Endodermal cell (in vitro differentiated cells): ENCODE results near the gene ATP6V1C2. TPM values are rescaled to one million over a fixed set of nuclear protein-coding genes. Genes with fewer than 3 reads are reported as not detected.
A peak's percentile ranks its signal among the peaks of the same experiment; 100 is the strongest.
"Not testable (repeated sequence)": the region's sequence is repeated elsewhere in the genome, so short reads cannot be mapped to it uniquely, and the experiment has no call there.

Source experiments
- DNase-seq: peaks from one replicate; pipeline ENCODE4 v3.0.0-alpha.2; 2017
- H3K27ac ChIP-seq: 2 replicates; pipeline ENCODE4 v1.5.1; 2013; ENCODE audit warnings: mild to moderate bottlenecking, low read depth, low read length, moderate library complexity
- H3K27me3 ChIP-seq: 2 replicates; pipeline ENCODE4 v1.6.1; 2013; ENCODE audit warnings: mild to moderate bottlenecking, low read length, moderate library complexity; ENCODE audit not compliant: insufficient read depth, control insufficient read depth, poor library complexity, severe bottlenecking
- H3K36me3 ChIP-seq: 2 replicates; pipeline ENCODE4 v1.7.0; 2013; ENCODE audit warnings: mild to moderate bottlenecking, low read length, moderate library complexity; ENCODE audit not compliant: control insufficient read depth, insufficient read depth
- H3K4me1 ChIP-seq: one replicate; pipeline ENCODE4 v1.7.0; 2013; ENCODE audit warnings: low read length; ENCODE audit not compliant: control insufficient read depth, insufficient read depth
- H3K4me3 ChIP-seq: 2 replicates; pipeline ENCODE4 v1.5.1; 2013; ENCODE audit warnings: mild to moderate bottlenecking, low read length, moderate library complexity
- H3K9ac ChIP-seq: 2 replicates; pipeline ENCODE4 v1.6.1; 2013; ENCODE audit warnings: mild to moderate bottlenecking, low read length, moderate library complexity; ENCODE audit not compliant: poor library complexity, severe bottlenecking; ENCODE audit errors: extremely low read depth
- H3K9me3 ChIP-seq: 2 replicates; pipeline ENCODE4 v1.6.1; 2013; ENCODE audit warnings: mild to moderate bottlenecking, low read length, moderate library complexity; ENCODE audit not compliant: control insufficient read depth
- H3K27ac Mint-ChIP-seq: 2 replicates; pipeline ENCODE4 v1.8.0; 2020; ENCODE audit warnings: mixed read lengths
- H3K27me3 Mint-ChIP-seq: 2 replicates; pipeline ENCODE4 v1.8.0; 2021; ENCODE audit warnings: mild to moderate bottlenecking, mixed read lengths; ENCODE audit not compliant: insufficient read depth
- H3K36me3 Mint-ChIP-seq: 2 replicates; pipeline ENCODE4 v1.8.0; 2020; ENCODE audit warnings: low read depth, mixed read lengths
- H3K4me1 Mint-ChIP-seq: 2 replicates; pipeline ENCODE4 v1.8.0; 2020; ENCODE audit warnings: mixed read lengths
- H3K4me3 Mint-ChIP-seq: 2 replicates; pipeline ENCODE4 v1.8.0; 2020; ENCODE audit warnings: mild to moderate bottlenecking, moderate library complexity, mixed read lengths
- H3K9me3 Mint-ChIP-seq: 2 replicates; pipeline ENCODE4 v1.8.0; 2020; ENCODE audit warnings: mild to moderate bottlenecking, mixed read lengths
- WGBS, 2 experiments: methylation state at CpG; one replicate each; pipeline versions ENCODE4 v1.1.5 to v1.1.7; 2013; ENCODE audit warnings: missing lambda C conversion rate in 2 of 2, mixed read lengths in 1 of 2; ENCODE audit not compliant: insufficient coverage in 1 of 2, insufficient read length in 1 of 2; 5-methylcytosine and 5-hydroxymethylcytosine counted together
- total RNA-seq, 2 donors: library from RNA; stranded (reverse); fragmentation: NEBNext Ultra II Directional in 1 of 2; extraction: Animal tissue kit (Norgen Biotek cat#: 25700) in 1 of 2; gene quantifications; 2 replicates in 1 of 2; 3 replicates in 1 of 2; pipeline ENCODE4 v1.2.1, GENCODE V29; 2021
- TF ChIP-seq, protein P1 (sequence below): fragments of 200-600 bp; sonication (generic); conservative IDR thresholded peaks from 2 replicates; pipeline ENCODE4 v1.5.0; 2021; ENCODE audit warnings: antibody characterized with exemption, mild to moderate bottlenecking

The ATP6V1C2 gene
- total RNA-seq, 2 donors from 2014 or later, result 0.26 to 0.73 TPM

GRCh38 chr2:10779776-10780490 is 58.5 kb downstream of the ATP6V1C2 start:
- H3K4me1 ChIP-seq, result no peaks in the 10 kb centered on the region
- no peak for DNase-seq
- no peak overlapping the region for H3K4me3 Mint-ChIP-seq
- no peak overlapping the region for H3K27ac ChIP-seq
- H3K4me1 Mint-ChIP-seq, result no peaks in the 10 kb centered on the region
- peaks cover 54% of the 10 kb centered on the region for H3K36me3 Mint-ChIP-seq
- peak overlapping the region; percentile 66 for H3K27ac Mint-ChIP-seq
- no peak overlapping the region for H3K4me3 ChIP-seq
- no peaks in the 10 kb centered on the region for H3K9me3 Mint-ChIP-seq
- no peaks in the 10 kb centered on the region for H3K9me3 ChIP-seq
- H3K9ac ChIP-seq, result no peak overlapping the region
- no peaks in the 10 kb centered on the region for H3K27me3 Mint-ChIP-seq
- peaks cover 64% of the 10 kb centered on the region for H3K36me3 ChIP-seq
- H3K27me3 ChIP-seq, result no peaks in the 10 kb centered on the region
- WGBS, 2 experiments, result 96 to 97% methylated on average over 24 to 25 of the region's 25 CpGs
- TF ChIP-seq, protein P1, sequence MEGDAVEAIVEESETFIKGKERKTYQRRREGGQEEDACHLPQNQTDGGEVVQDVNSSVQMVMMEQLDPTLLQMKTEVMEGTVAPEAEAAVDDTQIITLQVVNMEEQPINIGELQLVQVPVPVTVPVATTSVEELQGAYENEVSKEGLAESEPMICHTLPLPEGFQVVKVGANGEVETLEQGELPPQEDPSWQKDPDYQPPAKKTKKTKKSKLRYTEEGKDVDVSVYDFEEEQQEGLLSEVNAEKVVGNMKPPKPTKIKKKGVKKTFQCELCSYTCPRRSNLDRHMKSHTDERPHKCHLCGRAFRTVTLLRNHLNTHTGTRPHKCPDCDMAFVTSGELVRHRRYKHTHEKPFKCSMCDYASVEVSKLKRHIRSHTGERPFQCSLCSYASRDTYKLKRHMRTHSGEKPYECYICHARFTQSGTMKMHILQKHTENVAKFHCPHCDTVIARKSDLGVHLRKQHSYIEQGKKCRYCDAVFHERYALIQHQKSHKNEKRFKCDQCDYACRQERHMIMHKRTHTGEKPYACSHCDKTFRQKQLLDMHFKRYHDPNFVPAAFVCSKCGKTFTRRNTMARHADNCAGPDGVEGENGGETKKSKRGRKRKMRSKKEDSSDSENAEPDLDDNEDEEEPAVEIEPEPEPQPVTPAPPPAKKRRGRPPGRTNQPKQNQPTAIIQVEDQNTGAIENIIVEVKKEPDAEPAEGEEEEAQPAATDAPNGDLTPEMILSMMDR, result no peak

- H3K9me3 Mint-ChIP-seq, result no peaks in the 10 kb centered on the region
- H3K9ac ChIP-seq, result no peak overlapping the region
- no peak for DNase-seq
- no peaks in the 10 kb centered on the region for H3K27me3 Mint-ChIP-seq
- no peak overlapping the region for H3K27ac ChIP-seq
- no peak overlapping the region for H3K4me3 Mint-ChIP-seq
- H3K4me1 Mint-ChIP-seq, result no peaks in the 10 kb centered on the region
- H3K27ac Mint-ChIP-seq, result peak overlapping the region; percentile 66
- no peaks in the 10 kb centered on the region for H3K27me3 ChIP-seq
- no peaks in the 10 kb centered on the region for H3K4me1 ChIP-seq
- H3K4me3 ChIP-seq, result no peak overlapping the region
- H3K36me3 Mint-ChIP-seq, result peaks cover 60% of the 10 kb centered on the region
- H3K36me3 ChIP-seq, result peaks cover 69% of the 10 kb centered on the region
- no peaks in the 10 kb centered on the region for H3K9me3 ChIP-seq
- WGBS, 2 experiments, result 95 to 96% methylated on average over 9 to 11 of the region's 11 CpGs
- TF ChIP-seq, protein P1, result no peak
Observed at GRCh38 chr2:10780491-10780820, 59.0 kb downstream of the ATP6V1C2 start.

DNA sequence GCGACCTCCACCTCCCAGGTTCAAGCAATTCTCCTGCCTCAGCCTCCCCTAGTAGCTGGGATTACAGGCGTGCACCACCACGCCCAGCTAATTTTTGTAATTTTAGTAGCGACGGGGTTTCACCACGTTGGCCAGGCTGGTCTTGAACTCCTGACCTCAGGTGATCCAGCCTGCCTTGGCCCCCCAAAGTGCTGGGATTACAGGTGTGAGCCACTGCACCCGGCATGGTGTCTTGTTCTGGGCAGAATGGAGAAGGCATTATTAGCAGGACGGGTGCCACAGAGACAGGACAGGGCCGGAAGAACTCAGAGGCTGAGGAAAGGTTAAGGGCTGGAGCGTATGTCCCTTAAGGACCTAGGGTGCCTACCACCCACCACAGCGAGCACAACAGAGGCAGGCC is 59.4 kb downstream of the ATP6V1C2 start:
- H3K4me1 Mint-ChIP-seq, H3K4me3 Mint-ChIP-seq, H3K27ac Mint-ChIP-seq, H3K27me3 Mint-ChIP-seq, H3K27me3 ChIP-seq, DNase-seq, H3K4me1 ChIP-seq, H3K9me3 Mint-ChIP-seq, H3K9ac ChIP-seq, H3K9me3 ChIP-seq, H3K27ac ChIP-seq, H3K4me3 ChIP-seq: not testable (repeated sequence)
- H3K36me3 Mint-ChIP-seq, result peaks cover 63% of the 10 kb centered on the region
- H3K36me3 ChIP-seq, result peaks cover 72% of the 10 kb centered on the region
- 94 to 97% methylated on average over 9 to 11 of the region's 11 CpGs for WGBS, 2 experiments

DNA sequence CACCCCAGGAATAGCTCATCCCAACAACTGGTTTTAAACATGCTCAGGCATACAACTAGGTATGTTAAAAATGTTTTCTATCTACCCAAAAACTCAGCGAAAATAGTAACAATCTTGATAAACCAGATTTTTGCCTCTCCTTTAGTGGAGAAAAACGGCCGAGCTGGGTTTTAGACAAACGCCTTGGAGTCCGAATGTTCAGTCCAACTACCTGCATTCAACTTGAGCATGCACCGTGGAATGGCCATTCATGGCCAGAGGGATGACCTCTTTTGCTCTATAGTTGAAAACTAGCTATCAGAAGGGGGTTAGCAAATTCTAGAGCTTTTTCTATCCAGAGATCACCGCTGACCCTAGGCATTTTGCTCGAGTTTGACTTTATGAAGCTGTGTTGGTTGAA is 60.3 kb downstream of the ATP6V1C2 start:
- Mint-ChIP-seq H3K4me1 (no peaks in the 10 kb centered on the region), H3K27me3 (no peaks in the 10 kb centered on the region), H3K4me3 (no peak overlapping the region), H3K36me3 (peaks cover 71% of the 10 kb centered on the region), H3K27ac (no peak overlapping the region), H3K9me3 (no peaks in the 10 kb centered on the region)
- no peak overlapping the region for H3K9ac ChIP-seq
- no peaks in the 10 kb centered on the region for H3K27me3 ChIP-seq
- no peak overlapping the region for H3K27ac ChIP-seq
- H3K36me3 ChIP-seq, result peaks cover 78% of the 10 kb centered on the region
- no peak for DNase-seq
- 92 to 94% methylated on average over 8 of the region's 8 CpGs for WGBS, 2 experiments
- H3K4me1 ChIP-seq, result no peaks in the 10 kb centered on the region
- TF ChIP-seq, protein P1, result no peak
- H3K4me3 ChIP-seq, result no peak overlapping the region
- H3K9me3 ChIP-seq, result no peaks in the 10 kb centered on the region
